GM12873 (cell line): ENCODE results near the gene BGN.

Experiments
- TF ChIP-seq, protein P1 (sequence below): IDR thresholded peaks from 2 replicates; pipeline ENCODE4 v1.5.1; 2012; ENCODE audit warnings: low read depth, mild to moderate bottlenecking, moderate library complexity, low read length, control low read depth; ENCODE audit not compliant: insufficient read depth; ENCODE audit errors: missing control alignments

The BGN gene

DNA sequence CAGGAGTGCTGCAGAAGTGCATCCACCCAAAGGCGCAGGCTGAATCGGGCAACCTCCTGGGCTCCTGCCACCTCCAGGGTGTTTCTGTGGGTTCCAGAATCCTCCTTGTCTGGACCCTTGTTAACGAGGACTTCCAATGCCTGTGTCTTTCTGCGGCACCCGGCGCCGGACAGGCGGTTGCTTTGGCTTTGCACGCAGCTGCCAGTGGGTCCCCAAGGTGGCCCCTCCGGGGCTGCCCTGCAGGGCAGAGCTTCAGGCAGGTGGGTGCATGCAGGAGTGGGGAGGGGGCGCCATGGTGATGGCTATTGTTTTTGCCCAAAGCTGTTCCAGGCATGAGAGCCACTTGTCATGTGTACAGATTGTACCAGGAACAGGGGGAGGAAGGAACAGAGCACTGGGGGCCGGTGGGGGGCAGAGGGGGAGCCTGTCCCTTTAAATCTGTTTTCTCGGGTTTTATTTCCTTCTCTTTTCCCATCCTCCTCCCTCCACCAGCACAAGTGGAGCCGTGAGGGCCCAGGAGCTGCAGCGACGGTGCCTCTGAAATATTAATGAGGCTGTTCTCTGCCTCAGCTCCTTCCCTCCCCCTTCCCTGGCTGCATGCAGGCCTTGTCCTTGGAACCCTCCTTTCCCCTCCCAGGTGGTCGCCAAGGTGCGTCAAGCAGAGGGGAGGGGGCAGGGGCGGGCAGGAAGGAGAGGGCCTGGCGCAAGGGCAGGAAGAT, 35.8 kb downstream of the BGN start:
- TF ChIP-seq, protein P1, sequence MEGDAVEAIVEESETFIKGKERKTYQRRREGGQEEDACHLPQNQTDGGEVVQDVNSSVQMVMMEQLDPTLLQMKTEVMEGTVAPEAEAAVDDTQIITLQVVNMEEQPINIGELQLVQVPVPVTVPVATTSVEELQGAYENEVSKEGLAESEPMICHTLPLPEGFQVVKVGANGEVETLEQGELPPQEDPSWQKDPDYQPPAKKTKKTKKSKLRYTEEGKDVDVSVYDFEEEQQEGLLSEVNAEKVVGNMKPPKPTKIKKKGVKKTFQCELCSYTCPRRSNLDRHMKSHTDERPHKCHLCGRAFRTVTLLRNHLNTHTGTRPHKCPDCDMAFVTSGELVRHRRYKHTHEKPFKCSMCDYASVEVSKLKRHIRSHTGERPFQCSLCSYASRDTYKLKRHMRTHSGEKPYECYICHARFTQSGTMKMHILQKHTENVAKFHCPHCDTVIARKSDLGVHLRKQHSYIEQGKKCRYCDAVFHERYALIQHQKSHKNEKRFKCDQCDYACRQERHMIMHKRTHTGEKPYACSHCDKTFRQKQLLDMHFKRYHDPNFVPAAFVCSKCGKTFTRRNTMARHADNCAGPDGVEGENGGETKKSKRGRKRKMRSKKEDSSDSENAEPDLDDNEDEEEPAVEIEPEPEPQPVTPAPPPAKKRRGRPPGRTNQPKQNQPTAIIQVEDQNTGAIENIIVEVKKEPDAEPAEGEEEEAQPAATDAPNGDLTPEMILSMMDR: no peak

DNA sequence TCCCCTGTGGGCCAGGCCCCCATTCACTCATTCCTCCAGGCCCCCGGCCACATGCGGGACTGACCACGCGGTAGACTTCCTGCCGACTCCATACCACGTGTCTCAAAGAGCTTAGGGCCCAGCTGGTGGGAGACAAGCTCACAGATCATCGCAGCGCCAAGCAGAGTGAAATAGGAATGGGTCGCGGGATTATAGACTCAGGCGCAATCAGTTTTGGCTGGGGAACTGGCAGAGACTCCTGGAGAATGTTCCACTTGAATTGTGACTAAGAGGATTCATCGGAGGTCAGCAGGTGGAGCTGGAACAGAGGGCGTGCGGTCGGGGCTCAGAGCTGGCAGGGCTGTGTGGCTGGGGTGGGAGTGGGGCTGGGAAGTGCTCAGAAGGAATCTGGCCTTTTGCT, 38.3 kb downstream of the BGN start:
- TF ChIP-seq, protein P1: no peak

DNA sequence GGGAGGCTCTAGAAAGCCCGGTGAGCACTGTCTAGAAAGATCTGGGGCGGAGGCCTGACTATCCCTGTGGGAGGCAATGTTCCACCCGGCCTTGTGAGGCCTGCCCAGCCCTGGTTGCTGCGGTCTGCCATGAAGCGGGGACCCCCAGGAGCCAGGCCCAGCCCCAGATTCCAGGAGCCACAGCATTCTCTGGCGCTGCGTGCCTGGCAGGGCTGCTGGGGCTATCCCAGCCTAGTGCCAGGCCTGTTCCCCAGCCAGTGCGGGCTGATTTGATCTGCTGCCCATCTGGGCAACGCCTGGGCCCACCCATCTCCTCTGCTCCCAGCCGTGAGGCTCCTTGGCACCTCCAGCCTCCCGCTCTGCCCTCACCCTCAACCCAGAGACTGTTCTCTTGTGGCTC, 42.3 kb downstream of the BGN start:
- TF ChIP-seq, protein P1: no peak

DNA sequence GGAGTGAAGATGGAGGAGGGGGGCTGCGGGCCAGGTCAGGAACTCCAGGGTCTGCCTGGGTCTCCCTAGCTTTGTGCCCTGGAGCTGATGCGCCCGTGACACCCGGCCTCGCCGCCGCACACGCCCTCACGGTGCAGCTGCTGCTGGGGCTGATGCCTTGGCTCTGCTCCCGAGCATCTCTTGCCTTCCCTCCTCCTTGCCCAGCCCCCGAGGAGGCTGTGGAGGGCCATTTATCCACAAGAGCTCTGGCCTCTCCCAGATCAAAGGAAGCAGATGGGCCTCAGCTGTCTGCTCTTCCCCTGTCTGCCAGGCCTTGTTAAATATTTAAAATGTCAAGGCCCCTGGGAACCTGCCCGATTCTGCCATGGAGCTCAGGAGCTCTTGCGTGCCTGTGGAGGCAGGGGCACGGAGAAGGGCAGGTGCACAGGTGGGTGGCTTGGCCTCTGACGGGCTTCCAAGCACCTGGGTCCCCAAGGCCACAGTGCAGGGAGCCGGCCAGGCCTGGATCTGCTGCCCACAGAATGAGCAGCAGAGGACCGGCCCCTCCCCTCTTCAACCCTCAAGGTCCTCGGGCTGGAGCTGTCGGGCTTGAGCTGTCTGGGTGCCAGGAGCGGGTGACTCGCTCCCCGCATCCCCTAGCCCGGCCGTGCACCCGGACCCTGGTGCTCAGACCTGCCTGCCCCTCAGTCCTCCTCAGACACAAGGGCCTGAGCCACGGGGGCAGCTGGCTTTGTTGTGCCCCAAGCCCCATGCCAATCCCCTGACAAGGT, 42.9 kb downstream of the BGN start:
- TF ChIP-seq, protein P1: no peak

DNA sequence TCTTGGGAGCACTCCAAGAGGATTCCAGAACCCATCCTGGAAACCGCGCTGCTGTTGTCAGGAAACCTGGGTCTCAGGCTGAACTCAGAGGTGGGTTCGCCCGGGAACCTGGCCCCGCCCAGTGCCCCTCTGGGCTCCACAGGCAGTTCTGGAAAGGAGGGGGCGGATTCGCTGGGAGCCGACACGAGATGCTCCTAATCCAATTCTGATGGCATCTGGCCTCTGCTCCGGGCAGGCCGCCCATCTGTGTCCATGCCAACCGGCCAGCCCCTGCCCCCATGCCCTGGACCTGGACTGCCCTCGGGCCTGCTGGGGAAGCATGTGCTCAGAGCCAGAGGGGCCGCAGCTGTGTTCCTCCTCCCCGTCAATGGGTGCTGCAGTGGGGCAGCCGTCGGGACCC, 43.6 kb downstream of the BGN start:
- TF ChIP-seq, protein P1: no peak

DNA sequence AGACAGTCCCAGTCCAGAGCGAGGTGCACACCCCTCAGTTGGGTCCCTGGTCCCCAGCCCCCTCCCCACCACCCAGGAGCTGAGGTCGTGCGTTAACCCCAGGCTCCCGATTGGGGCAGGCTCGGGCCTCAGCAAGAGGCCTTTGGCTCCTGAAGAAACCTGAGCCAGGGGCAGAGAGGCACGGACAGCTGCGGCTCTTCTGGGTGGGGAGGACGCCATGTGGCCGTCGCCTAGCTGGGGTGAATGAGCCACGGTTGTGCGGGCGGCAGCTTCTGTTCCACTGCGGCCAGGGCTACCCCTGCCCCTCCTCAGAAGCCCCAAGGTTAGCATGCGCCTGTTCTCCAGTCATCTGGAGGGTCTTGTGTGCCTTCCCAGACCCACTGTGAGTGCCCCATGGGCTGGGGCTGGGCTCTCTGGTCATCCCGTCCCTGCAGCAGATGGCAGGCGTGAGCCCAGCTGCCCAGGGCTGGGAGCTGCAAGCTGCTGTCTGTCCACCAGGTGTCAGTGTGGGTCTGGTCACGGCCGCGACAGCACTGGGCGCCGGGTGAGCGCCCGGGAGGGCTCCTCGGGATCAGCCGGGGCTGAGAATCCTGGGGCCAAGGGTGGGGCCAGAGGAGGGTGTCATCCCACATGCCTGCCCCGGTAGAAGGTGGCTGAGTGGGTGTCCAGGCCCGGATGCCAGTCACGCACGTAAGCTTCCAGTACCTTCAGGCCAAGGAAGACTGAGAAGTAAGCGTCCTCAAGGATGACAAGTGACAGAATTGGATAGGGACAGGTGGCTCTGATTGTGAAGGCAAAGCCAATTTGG, 44.6 kb downstream of the BGN start:
- TF ChIP-seq, protein P1: peak; percentile 88

DNA sequence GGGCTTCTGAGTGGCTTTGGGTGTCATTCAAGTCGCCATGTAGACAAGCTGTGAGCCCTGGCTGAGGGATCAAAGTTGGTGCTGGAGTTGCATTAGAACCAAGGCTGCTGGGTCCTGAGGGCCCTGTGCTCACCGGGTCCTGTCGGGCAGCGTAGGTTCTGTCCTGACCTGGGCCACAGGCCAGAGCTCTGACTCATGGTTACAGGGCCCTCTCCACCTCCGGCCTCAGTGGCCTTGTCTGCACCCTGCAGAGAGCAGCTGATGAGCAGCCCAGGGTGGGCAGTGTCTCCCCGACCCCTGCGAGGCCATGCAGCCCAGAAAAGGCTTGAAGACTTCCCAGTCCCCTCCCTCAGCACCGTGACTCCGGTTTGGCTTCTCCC, 45.2 kb downstream of the BGN start:
- TF ChIP-seq, protein P1: no peak
